Body of pancreas (tissue), 4 donors: Measurements from ENCODE around the gene SELENOF. TPM values are rescaled to one million over a fixed set of nuclear protein-coding genes. Genes with fewer than 3 reads are reported as not detected.
"Not testable (repeated sequence)": the region's sequence is repeated elsewhere in the genome, so short reads cannot be mapped to it uniquely, and the experiment has no call there.

Source experiments
- ATAC-seq: fragments of 150-250 bp; one replicate; pipeline ENCODE4 v1.9.1; 2016
- DNase-seq, 4 donors: peaks; one replicate each; pipeline ENCODE4 v3.0.0-alpha.2; 2019
- H3K27ac ChIP-seq, 4 donors: fragments of 200-600 bp; sonication (generic); 1 replicate in 3 of 4; 2 replicates in 1 of 4; pipeline versions ENCODE4 v1.5.1 to v1.6.1; 2016 to 2019; ENCODE audit warnings: mild to moderate bottlenecking in 1 of 4, mixed read lengths in 1 of 4, moderate library complexity in 1 of 4
- H3K27me3 ChIP-seq, 2 donors: fragments of 200-600 bp; sonication (generic); one replicate each; pipeline ENCODE4 v1.6.0; 2016; ENCODE audit warnings: mild to moderate bottlenecking in 1 of 2
- H3K36me3 ChIP-seq, 2 donors: fragments of 200-600 bp; sonication (generic); replicated peaks in 1 of 2; 2 replicates each; pipeline ENCODE4 v1.5.1; 2016; ENCODE audit warnings: low read depth in 2 of 2; ENCODE audit not compliant: insufficient read depth in 1 of 2
- H3K4me1 ChIP-seq: fragments of 200-600 bp; sonication (generic); one replicate; pipeline ENCODE4 v1.6.0; 2016
- H3K4me3 ChIP-seq, 2 donors: fragments of 200-600 bp; sonication (generic); 1 replicate in 1 of 2; 2 replicates in 1 of 2; pipeline ENCODE4 v1.5.1; 2016 to 2019
- H3K9me3 ChIP-seq, 3 donors: fragments of 200-600 bp; sonication (generic); 1 replicate in 2 of 3; 2 replicates in 1 of 3; pipeline ENCODE4 v1.5.1; 2016
- POLR2A ChIP-seq, 3 donors: fragments of 450-650 bp; IDR thresholded peaks; one replicate each; pipeline ENCODE4 v1.6.1; 2016; ENCODE audit warnings: antibody characterized with exemption in 3 of 3, mild to moderate bottlenecking in 2 of 3
- WGBS, 2 donors: methylation state at CpG; one replicate each; pipeline ENCODE4 v1.1.5; 2017; 5-methylcytosine and 5-hydroxymethylcytosine counted together
- intact Hi-C: fragments of 100-400 bp; cut with DNase I; formaldehyde crosslinking; loops from one replicate; pipeline ENCODE4 v1.15.1; 2023
- total RNA-seq, 2 donors: library from RNA; depleted of rRNA; stranded (reverse); fragments of >200 nt; gene quantifications; one replicate each; pipeline ENCODE4 v1.1.0, GENCODE V29; 2016
- TF ChIP-seq, protein P1 (sequence below), 7 experiments: fragments of 450-650 bp in 4 of 7; fragments of 200-600 bp in 3 of 7; sonication (generic) in 3 of 7; IDR thresholded peaks; one replicate each; pipeline ENCODE4 v1.5.1; 2016 to 2019; ENCODE audit warnings: antibody characterized with exemption in 7 of 7

SELENOF gene
- total RNA-seq, 2 donors from 2014 or later, result 67.6 to 70.0 TPM

DNA sequence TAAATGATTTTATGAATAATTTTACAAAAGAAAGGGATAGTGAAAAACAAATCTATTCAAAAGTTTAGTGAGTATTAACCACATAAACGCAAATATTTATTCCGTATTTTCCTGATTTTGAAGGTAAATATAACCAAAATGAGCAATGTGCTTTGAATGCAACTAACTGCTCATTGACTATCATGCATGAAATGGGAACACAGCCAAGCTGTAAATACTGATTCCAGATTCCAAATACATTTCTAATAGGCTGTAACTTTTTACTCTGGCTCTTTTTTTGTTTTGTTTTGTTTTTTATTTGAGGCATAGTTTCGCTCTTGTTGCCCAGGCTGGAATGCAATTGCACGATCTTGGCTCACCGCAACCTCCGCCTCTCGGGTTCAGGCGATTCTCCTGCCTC lies 41.8 kb downstream of the SELENOF start:
- Histone ChIP-seq H3K27ac (no peak overlapping the region), H3K36me3 (no peaks in the 10 kb centered on the region), H3K4me3 (no peak overlapping the region), H3K9me3 (no peaks in the 10 kb centered on the region), H3K4me1 (no peaks in the 10 kb centered on the region), H3K27me3 (no peaks in the 10 kb centered on the region)
- WGBS, 2 donors, result 96% methylated on average over 8 of the region's 8 CpGs
- DNase-seq (no peak), ATAC-seq (no peak)
- intact Hi-C loops, result no loop called here
- TF ChIP-seq, protein P1, sequence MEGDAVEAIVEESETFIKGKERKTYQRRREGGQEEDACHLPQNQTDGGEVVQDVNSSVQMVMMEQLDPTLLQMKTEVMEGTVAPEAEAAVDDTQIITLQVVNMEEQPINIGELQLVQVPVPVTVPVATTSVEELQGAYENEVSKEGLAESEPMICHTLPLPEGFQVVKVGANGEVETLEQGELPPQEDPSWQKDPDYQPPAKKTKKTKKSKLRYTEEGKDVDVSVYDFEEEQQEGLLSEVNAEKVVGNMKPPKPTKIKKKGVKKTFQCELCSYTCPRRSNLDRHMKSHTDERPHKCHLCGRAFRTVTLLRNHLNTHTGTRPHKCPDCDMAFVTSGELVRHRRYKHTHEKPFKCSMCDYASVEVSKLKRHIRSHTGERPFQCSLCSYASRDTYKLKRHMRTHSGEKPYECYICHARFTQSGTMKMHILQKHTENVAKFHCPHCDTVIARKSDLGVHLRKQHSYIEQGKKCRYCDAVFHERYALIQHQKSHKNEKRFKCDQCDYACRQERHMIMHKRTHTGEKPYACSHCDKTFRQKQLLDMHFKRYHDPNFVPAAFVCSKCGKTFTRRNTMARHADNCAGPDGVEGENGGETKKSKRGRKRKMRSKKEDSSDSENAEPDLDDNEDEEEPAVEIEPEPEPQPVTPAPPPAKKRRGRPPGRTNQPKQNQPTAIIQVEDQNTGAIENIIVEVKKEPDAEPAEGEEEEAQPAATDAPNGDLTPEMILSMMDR (IDR thresholded peaks at IDR 0.05), result no peak
- no peak for TF ChIP-seq POLR2A (IDR thresholded peaks at IDR 0.05)

DNA sequence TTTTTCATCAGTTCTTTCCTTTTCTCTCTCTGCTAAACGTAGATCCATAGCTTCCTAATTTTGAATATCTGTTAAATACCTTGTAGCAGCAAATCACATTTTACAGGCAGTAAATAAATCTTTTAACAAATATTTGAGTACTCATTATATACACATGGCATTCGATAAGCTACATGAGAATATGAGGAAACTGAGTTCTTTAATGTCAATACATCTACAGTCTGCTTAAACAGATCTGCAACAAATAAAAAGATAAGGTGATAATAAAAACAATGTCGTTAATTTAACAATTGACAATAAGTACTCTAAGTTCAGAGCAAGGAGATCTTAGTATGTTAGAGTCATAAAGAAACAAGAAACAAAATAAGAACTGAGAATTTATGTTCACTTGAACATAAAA lies 42.9 kb downstream of the SELENOF start:
- ATAC-seq (no peak), DNase-seq (no peak)
- no peaks in the 10 kb centered on the region for H3K27me3 ChIP-seq
- no peaks in the 10 kb centered on the region for H3K9me3 ChIP-seq
- WGBS, 2 donors, result 69 to 75% methylated on average over 3 of the region's 3 CpGs
- H3K4me1 ChIP-seq, result no peaks in the 10 kb centered on the region
- H3K4me3 ChIP-seq, result no peak overlapping the region
- intact Hi-C loops, result no loop called here
- TF ChIP-seq, protein P1 (IDR thresholded peaks at IDR 0.05), result no peak
- no peak for TF ChIP-seq POLR2A (IDR thresholded peaks at IDR 0.05)
- H3K27ac ChIP-seq, result no peak overlapping the region
- H3K36me3 ChIP-seq, result no peaks in the 10 kb centered on the region

DNA sequence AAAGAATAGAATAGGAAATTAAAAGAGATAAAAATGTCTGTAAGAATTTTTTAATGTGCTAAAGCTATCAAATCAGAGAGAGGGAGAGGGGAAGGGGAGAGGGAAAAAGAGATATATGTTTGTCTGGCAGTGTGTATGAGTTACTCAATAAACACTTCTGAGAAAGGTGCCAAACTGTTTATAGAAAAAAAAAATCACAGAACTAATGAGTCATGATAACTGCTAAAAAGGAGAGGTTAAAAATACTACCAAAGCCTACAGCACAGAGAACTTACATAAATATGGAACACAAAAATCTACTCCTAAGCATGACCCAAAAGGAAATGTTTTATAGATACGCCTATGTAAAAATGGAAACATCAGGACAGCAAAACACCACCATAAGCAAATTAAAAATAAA lies 45.4 kb downstream of the SELENOF start:
- DNase-seq (no peak), ATAC-seq (no peak)
- H3K4me3 ChIP-seq, result no peak overlapping the region
- no peak for TF ChIP-seq POLR2A (IDR thresholded peaks at IDR 0.05)
- TF ChIP-seq, protein P1 (IDR thresholded peaks at IDR 0.05), result no peak
- WGBS, 2 donors, result 97% methylated on average over 1 of the region's 1 CpG
- H3K4me1 ChIP-seq, result no peaks in the 10 kb centered on the region
- intact Hi-C loops, result no loop called here
- no peak overlapping the region for H3K27ac ChIP-seq
- H3K9me3 ChIP-seq, result no peaks in the 10 kb centered on the region
- no peaks in the 10 kb centered on the region for H3K27me3 ChIP-seq
- H3K36me3 ChIP-seq, result no peaks in the 10 kb centered on the region

DNA sequence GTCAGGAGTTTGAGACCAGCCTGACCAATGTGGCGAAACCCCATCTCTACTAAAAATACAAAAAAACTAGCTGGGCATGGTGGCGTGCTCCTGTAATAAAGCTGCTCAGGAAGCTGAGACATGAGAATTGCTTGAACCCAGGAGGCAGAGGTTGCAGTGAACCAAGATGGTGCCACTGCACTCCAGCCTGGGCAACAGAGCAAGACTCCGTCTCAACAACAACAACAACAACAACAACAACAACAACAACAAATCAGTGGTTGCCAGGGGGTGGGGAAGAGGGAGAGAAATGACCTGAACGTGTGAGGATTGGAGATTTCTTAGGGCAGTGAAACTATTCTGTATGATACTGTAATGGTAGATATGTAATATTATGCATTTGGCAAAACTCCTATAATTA lies 46.6 kb downstream of the SELENOF start:
- H3K4me1 ChIP-seq, H3K36me3 ChIP-seq, intact Hi-C loops, DNase-seq, H3K27me3 ChIP-seq, H3K4me3 ChIP-seq, ATAC-seq, H3K27ac ChIP-seq, H3K9me3 ChIP-seq: not testable (repeated sequence)
- 89 to 94% methylated on average over 4 of the region's 4 CpGs for WGBS, 2 donors

DNA sequence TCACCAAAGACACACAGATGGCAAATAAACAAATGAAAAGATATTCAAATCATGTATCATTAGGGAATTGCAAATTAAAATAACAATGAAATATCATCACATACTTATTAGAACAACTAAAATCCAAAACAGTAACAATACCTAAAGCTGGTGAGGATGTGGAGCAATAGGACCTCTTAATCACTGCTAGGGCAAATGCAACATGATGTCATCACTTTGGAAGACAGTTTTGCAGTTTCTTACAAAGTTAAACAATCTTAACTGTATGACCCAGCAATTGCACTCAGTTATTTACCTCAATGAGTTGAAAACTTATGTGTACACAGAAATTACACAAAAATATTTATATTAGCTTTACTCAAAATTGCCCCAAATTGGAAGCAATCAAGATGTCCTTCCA lies 47.3 kb downstream of the SELENOF start:
- no peak for TF ChIP-seq POLR2A (IDR thresholded peaks at IDR 0.05)
- TF ChIP-seq, protein P1 (IDR thresholded peaks at IDR 0.05), result no peak
- intact Hi-C loops, result no loop called here
- no peak for DNase-seq
- no peak for ATAC-seq
- Histone ChIP-seq H3K9me3 (no peaks in the 10 kb centered on the region), H3K4me3 (no peak overlapping the region), H3K36me3 (no peaks in the 10 kb centered on the region), H3K27me3 (no peaks in the 10 kb centered on the region), H3K27ac (no peak overlapping the region), H3K4me1 (no peaks in the 10 kb centered on the region)
